ENCODE measurements around the gene PHAF1. TPM values are rescaled to one million over a fixed set of nuclear protein-coding genes. Genes with fewer than 3 reads are reported as not detected.
A peak's percentile ranks its signal among the peaks of the same experiment; 100 is the strongest.

Gene PHAF1
- total RNA-seq, 2 donors from 2014 or later, result 18.8 to 19.6 TPM

GRCh38 chr16:67179421-67180080 lies 69.8 kb downstream of the PHAF1 start:
- no peak overlapping the region for H3K9ac ChIP-seq (ENCODE audit: extremely low read depth, low read length, poor library complexity, severe bottlenecking)
- peak; percentile 74 for DNase-seq
- TF ChIP-seq CTCF (conservative IDR thresholded peaks at IDR 0.05), result peak; percentile 59

GRCh38 chr16:67180166-67180565 lies 70.4 kb downstream of the PHAF1 start:
- Mint-ChIP-seq H3K27me3 (ENCODE audit: insufficient read depth) (peaks cover 38% of the 10 kb centered on the region), H3K4me1 (peaks cover 5% of the 10 kb centered on the region), H3K4me3 (no peak overlapping the region), H3K27ac (no peak overlapping the region), H3K36me3 (ENCODE audit: low read depth) (peaks cover 9% of the 10 kb centered on the region), H3K9me3 (no peaks in the 10 kb centered on the region)
- 94 to 100% methylated on average over 14 to 16 of the region's 16 CpGs for WGBS, 2 experiments (ENCODE audit: insufficient coverage in 1 of 2, insufficient read length in 1 of 2)
- Histone ChIP-seq H3K36me3 (ENCODE audit: control insufficient read depth, insufficient read depth, low read length) (peaks cover 7% of the 10 kb centered on the region), H3K27ac (ENCODE audit: low read depth, low read length) (no peak overlapping the region), H3K4me3 (ENCODE audit: low read length) (no peak overlapping the region), H3K9me3 (ENCODE audit: control insufficient read depth, low read length) (no peaks in the 10 kb centered on the region), H3K9ac (ENCODE audit: extremely low read depth, low read length, poor library complexity, severe bottlenecking) (no peak overlapping the region), H3K27me3 (ENCODE audit: control insufficient read depth, insufficient read depth, low read length, poor library complexity, severe bottlenecking) (peaks cover 43% of the 10 kb centered on the region), H3K4me1 (ENCODE audit: control insufficient read depth, insufficient read depth, low read length) (no peaks in the 10 kb centered on the region)
- TF ChIP-seq CTCF (conservative IDR thresholded peaks at IDR 0.05), result no peak
- DNase-seq, result no peak

More at GRCh38 chr16:67179421-67180080, 69.8 kb downstream of the PHAF1 start:
- no peak overlapping the region for H3K27ac Mint-ChIP-seq
- no peaks in the 10 kb centered on the region for H3K9me3 Mint-ChIP-seq
- peaks cover 3% of the 10 kb centered on the region for H3K4me1 Mint-ChIP-seq
- H3K4me3 Mint-ChIP-seq, result no peak overlapping the region
- H3K27me3 ChIP-seq (ENCODE audit: control insufficient read depth, insufficient read depth, low read length, poor library complexity, severe bottlenecking), result peaks cover 43% of the 10 kb centered on the region
- no peak overlapping the region for H3K27ac ChIP-seq (ENCODE audit: low read depth, low read length)
- peaks cover 9% of the 10 kb centered on the region for H3K36me3 Mint-ChIP-seq (ENCODE audit: low read depth)
- H3K4me3 ChIP-seq (ENCODE audit: low read length), result no peak overlapping the region
- no peaks in the 10 kb centered on the region for H3K9me3 ChIP-seq (ENCODE audit: control insufficient read depth, low read length)
- H3K36me3 ChIP-seq (ENCODE audit: control insufficient read depth, insufficient read depth, low read length), result peaks cover 7% of the 10 kb centered on the region
- WGBS, 2 experiments (ENCODE audit: insufficient coverage in 1 of 2, insufficient read length in 1 of 2), result 94 to 96% methylated on average over 8 to 13 of the region's 13 CpGs
- no peaks in the 10 kb centered on the region for H3K4me1 ChIP-seq (ENCODE audit: control insufficient read depth, insufficient read depth, low read length)
- peaks cover 38% of the 10 kb centered on the region for H3K27me3 Mint-ChIP-seq (ENCODE audit: insufficient read depth)

- Mint-ChIP-seq H3K27me3 (ENCODE audit: insufficient read depth) (peaks cover 35% of the 10 kb centered on the region), H3K4me1 (peaks cover 10% of the 10 kb centered on the region), H3K9me3 (no peaks in the 10 kb centered on the region), H3K27ac (no peak overlapping the region), H3K4me3 (no peak overlapping the region), H3K36me3 (ENCODE audit: low read depth) (peaks cover 3% of the 10 kb centered on the region)
- no peak overlapping the region for H3K9ac ChIP-seq (ENCODE audit: extremely low read depth, low read length, poor library complexity, severe bottlenecking)
- TF ChIP-seq CTCF (conservative IDR thresholded peaks at IDR 0.05), result no peak
- H3K9me3 ChIP-seq (ENCODE audit: control insufficient read depth, low read length), result no peaks in the 10 kb centered on the region
- 92 to 100% methylated on average over 2 of the region's 2 CpGs for WGBS, 2 experiments (ENCODE audit: insufficient coverage in 1 of 2, insufficient read length in 1 of 2)
- H3K4me1 ChIP-seq (ENCODE audit: control insufficient read depth, insufficient read depth, low read length), result peaks cover 1% of the 10 kb centered on the region
- no peak overlapping the region for H3K27ac ChIP-seq (ENCODE audit: low read depth, low read length)
- H3K36me3 ChIP-seq (ENCODE audit: control insufficient read depth, insufficient read depth, low read length), result peaks cover 7% of the 10 kb centered on the region
- H3K4me3 ChIP-seq (ENCODE audit: low read length), result no peak overlapping the region
- H3K27me3 ChIP-seq (ENCODE audit: control insufficient read depth, insufficient read depth, low read length, poor library complexity, severe bottlenecking), result peaks cover 40% of the 10 kb centered on the region
- no peak for DNase-seq
These were observed 71.6 kb downstream of the PHAF1 start for GRCh38 chr16:67181346-67181745.

All from endodermal cell (in vitro differentiated cells).